Gastroesophageal sphincter (tissue), 4 donors: ENCODE results near the gene NOX3. TPM values are rescaled to one million over a fixed set of nuclear protein-coding genes. Genes with fewer than 3 reads are reported as not detected.

Source experiments
- ATAC-seq: fragments of 150-250 bp; one replicate; pipeline ENCODE4 v1.9.1; 2016; ENCODE audit warnings: mild to moderate bottlenecking, moderate library complexity
- H3K27ac ChIP-seq, 4 donors: fragments of 200-600 bp; sonication (generic) in 3 of 4; 1 replicate in 3 of 4; 2 replicates in 1 of 4; pipeline ENCODE4 v1.5.1; 2016 to 2019
- H3K27me3 ChIP-seq: fragments of 200-600 bp; sonication (generic); one replicate; pipeline ENCODE4 v1.5.1; 2019
- H3K36me3 ChIP-seq, 2 donors: fragments of 200-600 bp; sonication (generic); one replicate each; pipeline ENCODE4 v1.5.1; 2019; ENCODE audit warnings: control low read depth in 1 of 2
- H3K4me1 ChIP-seq, 3 donors: fragments of 200-600 bp; sonication (generic); 1 replicate in 2 of 3; 2 replicates in 1 of 3; pipeline ENCODE4 v1.5.1; 2016 to 2019; ENCODE audit warnings: control low read depth in 2 of 3
- H3K4me3 ChIP-seq, 2 donors: fragments of 200-600 bp; sonication (generic); one replicate each; pipeline ENCODE4 v1.5.1; 2019; ENCODE audit warnings: mild to moderate bottlenecking in 1 of 2, moderate library complexity in 1 of 2
- H3K9me3 ChIP-seq, 3 donors: fragments of 200-600 bp; sonication (generic); one replicate each; pipeline ENCODE4 v1.5.1; 2017 to 2019; ENCODE audit warnings: control low read depth in 2 of 3
- CTCF ChIP-seq, 4 experiments: fragments of 200-600 bp in 2 of 4; fragments of 450-650 bp in 2 of 4; sonication (generic) in 1 of 4; IDR thresholded peaks; one replicate each; pipeline ENCODE4 v1.5.1; 2017 to 2019; ENCODE audit warnings: antibody characterized with exemption in 4 of 4, mild to moderate bottlenecking in 2 of 4, moderate library complexity in 2 of 4
- EP300 ChIP-seq: sonication (generic); formaldehyde crosslinking; IDR thresholded peaks from one replicate; pipeline ENCODE4 v1.6.1; 2017; ENCODE audit warnings: antibody characterized with exemption, mild to moderate bottlenecking
- POLR2A ChIP-seq, 2 donors: fragments of 450-650 bp; IDR thresholded peaks; one replicate each; pipeline ENCODE4 v1.6.1; 2017; ENCODE audit warnings: antibody characterized with exemption in 2 of 2, mild to moderate bottlenecking in 2 of 2, moderate library complexity in 1 of 2
- POLR2AphosphoS5 ChIP-seq: sonication (generic); formaldehyde crosslinking; IDR thresholded peaks from one replicate; pipeline ENCODE4 v1.6.1; 2017; ENCODE audit warnings: antibody characterized with exemption
- WGBS, 2 donors: methylation state at CpG; one replicate each; pipeline ENCODE4 v1.1.5; 2018; ENCODE audit warnings: low coverage in 1 of 2; 5-methylcytosine and 5-hydroxymethylcytosine counted together
- total RNA-seq, 4 donors: library from RNA; depleted of rRNA; stranded (reverse); fragments of >200 nt; gene quantifications; one replicate each; pipeline ENCODE4 v1.1.0, GENCODE V29; 2016

The NOX3 gene
- total RNA-seq, 4 donors from 2014 or later: 0.54 TPM; not detected in 3

GRCh38 chr6:155440398-155441111 lies 15.1 kb downstream of the NOX3 start:
- no peaks in the 10 kb centered on the region for H3K27me3 ChIP-seq
- H3K4me3 ChIP-seq: no peak overlapping the region
- WGBS, 2 donors: 73 to 96% methylated on average over 5 to 6 of the region's 6 CpGs
- H3K27ac ChIP-seq: no peak overlapping the region
- H3K4me1 ChIP-seq: peaks cover 0 to 9% (median 0%) of the 10 kb centered on the region in 3 donors
- no peak for ATAC-seq
- TF ChIP-seq EP300 (no peak), POLR2A (IDR thresholded peaks at IDR 0.05) (no peak), CTCF (IDR thresholded peaks at IDR 0.05) (no peak), POLR2AphosphoS5 (no peak)
- no peaks in the 10 kb centered on the region for H3K9me3 ChIP-seq
- no peaks in the 10 kb centered on the region for H3K36me3 ChIP-seq

- TF ChIP-seq EP300: no peak
- no peak for TF ChIP-seq CTCF (IDR thresholded peaks at IDR 0.05)
- TF ChIP-seq POLR2A (IDR thresholded peaks at IDR 0.05): no peak
- TF ChIP-seq POLR2AphosphoS5: no peak
- Histone ChIP-seq H3K4me1 (peaks cover 0 to 9% (median 0%) of the 10 kb centered on the region in 3 donors), H3K4me3 (no peak overlapping the region), H3K36me3 (no peaks in the 10 kb centered on the region), H3K27me3 (no peaks in the 10 kb centered on the region), H3K27ac (no peak overlapping the region), H3K9me3 (no peaks in the 10 kb centered on the region)
- 92 to 95% methylated on average over 3 of the region's 3 CpGs for WGBS, 2 donors
- no peak for ATAC-seq
Observed at GRCh38 chr6:155439376-155439775, 16.3 kb downstream of the NOX3 start.

- ATAC-seq: no peak
- H3K4me1 ChIP-seq: peaks cover 0 to 9% (median 0%) of the 10 kb centered on the region in 3 donors
- no peaks in the 10 kb centered on the region for H3K9me3 ChIP-seq
- no peaks in the 10 kb centered on the region for H3K36me3 ChIP-seq
- no peak overlapping the region for H3K4me3 ChIP-seq
- no peaks in the 10 kb centered on the region for H3K27me3 ChIP-seq
- no peak overlapping the region for H3K27ac ChIP-seq
- 29 to 92% methylated on average over 2 to 3 of the region's 5 CpGs for WGBS, 2 donors
- TF ChIP-seq EP300 (no peak), CTCF (IDR thresholded peaks at IDR 0.05) (no peak), POLR2AphosphoS5 (no peak), POLR2A (IDR thresholded peaks at IDR 0.05) (no peak)
Observed at GRCh38 chr6:155436981-155437749, 18.5 kb downstream of the NOX3 start.

- Histone ChIP-seq H3K4me1 (peaks cover 0 to 9% (median 0%) of the 10 kb centered on the region in 3 donors), H3K36me3 (no peaks in the 10 kb centered on the region), H3K9me3 (no peaks in the 10 kb centered on the region), H3K4me3 (no peak overlapping the region), H3K27ac (no peak overlapping the region), H3K27me3 (no peaks in the 10 kb centered on the region)
- WGBS, 2 donors: 83 to 85% methylated on average over 9 to 13 of the region's 13 CpGs
- no peak for TF ChIP-seq POLR2A (IDR thresholded peaks at IDR 0.05)
- no peak for TF ChIP-seq CTCF (IDR thresholded peaks at IDR 0.05)
- TF ChIP-seq POLR2AphosphoS5: no peak
- no peak for TF ChIP-seq EP300
- no peak for ATAC-seq
Observed at GRCh38 chr6:155434829-155435423, 20.7 kb downstream of the NOX3 start.
